ENCODE measurements around the gene ZNF536. TPM values are rescaled to one million over a fixed set of nuclear protein-coding genes. Genes with fewer than 3 reads are reported as not detected.

The ZNF536 gene
- 0.09 TPM in 1 of 2 replicates, not detected in the other for total RNA-seq

GRCh38 chr19:30371960-30372824, at the start of gene ZNF536:
Gene ZNF536, plus strand, starts transcription at chr19:30372384. Its CDS starts 71,179 bp downstream, at chr19:30443563.

Data from bronchial smooth muscle cell (primary cell).